IMR-90 (cell line): ENCODE results near the gene KPTN. TPM values are rescaled to one million over a fixed set of nuclear protein-coding genes. Genes with fewer than 3 reads are reported as not detected.
A peak's percentile ranks its signal among the peaks of the same experiment; 100 is the strongest.

Source experiments
- ATAC-seq: fragments of 200-7000 bp; cut with Tn5 transposase; 2 replicates; pipeline ENCODE4 v1.9.1; 2020; ENCODE audit warnings: low read depth, mild to moderate bottlenecking, moderate library complexity
- BruUV-seq: library from RNA; stranded (reverse); fragments of 400-500 nt; replicated peaks from 2 replicates; lab custom pipeline; 2021; lab: Mats Ljungman, UMichigan
- CTCF ChIA-PET: fragments of 300-600 bp; formaldehyde crosslinking; extraction: SDS; loops from one replicate; lab custom pipeline; 2021; ENCODE audit warnings: antibody characterized with exemption; lab: Yijun Ruan, JAX
- POLR2A ChIA-PET: fragments of 300-600 bp; sonication (Branson Sonifier 250); formaldehyde crosslinking; loops from one replicate; lab custom pipeline; 2022; ENCODE audit warnings: antibody characterized with exemption; ENCODE audit not compliant: unreplicated experiment; lab: Charles Lee
- DNase-seq: peaks from one replicate; pipeline ENCODE4 v3.0.0; 2013
- H2AFZ ChIP-seq: replicated peaks from 2 replicates; pipeline ENCODE3; 2013; ENCODE audit warnings: low read length, mild to moderate bottlenecking; ENCODE audit not compliant: poor library complexity
- H2AK5ac ChIP-seq: 2 replicates; pipeline ENCODE4 v1.6.1; 2013; ENCODE audit warnings: low read depth, low read length, inconsistent platforms
- H2AK9ac ChIP-seq: replicated peaks from 2 replicates; pipeline ENCODE3; 2013; ENCODE audit warnings: mild to moderate bottlenecking, low read depth, low read length, moderate library complexity; ENCODE audit not compliant: poor library complexity
- H2BK120ac ChIP-seq: 2 replicates; pipeline ENCODE4 v1.6.1; 2013; ENCODE audit warnings: low read depth, low read length, inconsistent platforms
- H2BK15ac ChIP-seq: 3 replicates; pipeline ENCODE4 v1.6.1; 2013; ENCODE audit warnings: low read depth, low read length, inconsistent platforms
- H2BK20ac ChIP-seq: 2 replicates; pipeline ENCODE4 v1.6.1; 2013; ENCODE audit warnings: low read depth, mild to moderate bottlenecking, inconsistent platforms, low read length, moderate library complexity
- H2BK5ac ChIP-seq: 2 replicates; pipeline ENCODE4 v1.6.1; 2013; ENCODE audit warnings: mild to moderate bottlenecking, low read depth, low read length, inconsistent platforms; ENCODE audit not compliant: poor library complexity, severe bottlenecking
- H3K14ac ChIP-seq: replicated peaks from 2 replicates; pipeline ENCODE4 v1.6.1; 2013; ENCODE audit warnings: low read depth, low read length, inconsistent platforms
- H3K18ac ChIP-seq: 2 replicates; pipeline ENCODE4 v1.6.1; 2013; ENCODE audit warnings: low read depth, low read length, control low read depth
- H3K23ac ChIP-seq: 2 replicates; pipeline ENCODE4 v1.6.1; 2013; ENCODE audit warnings: low read depth, low read length, inconsistent platforms
- H3K27ac ChIP-seq: 2 replicates; pipeline ENCODE4 v1.5.1; 2013; ENCODE audit warnings: mild to moderate bottlenecking, control low read depth, low read length; ENCODE audit not compliant: insufficient read depth
- H3K27me3 ChIP-seq: 2 replicates; pipeline ENCODE4 v1.6.1; 2013; ENCODE audit warnings: low read length; ENCODE audit not compliant: control insufficient read depth, insufficient read depth
- H3K36me3 ChIP-seq: 2 replicates; pipeline ENCODE4 v1.6.1; 2013; ENCODE audit warnings: low read length, mixed read lengths; ENCODE audit not compliant: control insufficient read depth, insufficient read depth
- H3K4ac ChIP-seq: 2 replicates; pipeline ENCODE4 v1.6.1; 2013; ENCODE audit warnings: low read depth, low read length, inconsistent platforms
- H3K4me1 ChIP-seq: 2 replicates; pipeline ENCODE4 v1.6.1; 2013; ENCODE audit warnings: low read length, mixed read lengths; ENCODE audit not compliant: control insufficient read depth, insufficient read depth
- H3K4me2 ChIP-seq: 2 replicates; pipeline ENCODE4 v1.6.1; 2013; ENCODE audit warnings: low read depth, mild to moderate bottlenecking, control low read depth, low read length, moderate library complexity
- H3K4me3 ChIP-seq: 2 replicates; pipeline ENCODE4 v1.5.1; 2013; ENCODE audit warnings: low read depth, mild to moderate bottlenecking, control low read depth, low read length, moderate library complexity; ENCODE audit not compliant: insufficient read depth
- H3K56ac ChIP-seq: 2 replicates; pipeline ENCODE4 v1.6.1; 2013; ENCODE audit warnings: low read length, inconsistent platforms; ENCODE audit not compliant: insufficient read depth; ENCODE audit errors: extremely low read depth
- H3K79me1 ChIP-seq, 2 experiments: 2 replicates each; pipeline ENCODE4 v1.6.1; 2013; ENCODE audit warnings: low read length in 2 of 2, inconsistent platforms in 1 of 2, low read depth in 1 of 2
- H3K9ac ChIP-seq: 2 replicates; pipeline ENCODE4 v1.6.1; 2013; ENCODE audit warnings: low read depth, low read length, control low read depth
- H3K9me1 ChIP-seq: 2 replicates; pipeline ENCODE4 v1.6.1; 2013; ENCODE audit warnings: low read length, inconsistent platforms; ENCODE audit not compliant: insufficient read depth
- H3K9me3 ChIP-seq: 2 replicates; pipeline ENCODE4 v1.6.1; 2013; ENCODE audit warnings: low read length; ENCODE audit not compliant: control insufficient read depth, insufficient read depth
- H4K20me1 ChIP-seq: 2 replicates; pipeline ENCODE4 v1.6.1; 2013; ENCODE audit warnings: low read length, inconsistent platforms; ENCODE audit not compliant: insufficient read depth
- H4K5ac ChIP-seq: 2 replicates; pipeline ENCODE4 v1.6.1; 2013; ENCODE audit warnings: mild to moderate bottlenecking, low read depth, low read length, control low read depth
- H4K8ac ChIP-seq, 2 experiments: 2 replicates each; pipeline ENCODE4 v1.6.1; 2013; ENCODE audit warnings: low read depth in 2 of 2, low read length in 2 of 2, control low read depth in 1 of 2, inconsistent platforms in 1 of 2
- H4K91ac ChIP-seq: 2 replicates; pipeline ENCODE4 v1.6.1; 2013; ENCODE audit warnings: low read depth, low read length, inconsistent platforms; ENCODE audit not compliant: insufficient read depth
- BHLHE40 ChIP-seq: fragments of 150-350 bp; IDR thresholded peaks from 2 replicates; pipeline ENCODE4 v1.6.1; 2016; ENCODE audit warnings: mild to moderate bottlenecking, low read depth, low read length
- CEBPB ChIP-seq: IDR thresholded peaks from 2 replicates; pipeline ENCODE4 v1.6.1; 2012; ENCODE audit warnings: low read depth, low read length, improper control_type of control experiment
- CHD1 ChIP-seq: IDR thresholded peaks from 2 replicates; pipeline ENCODE4 v1.6.1; 2012; ENCODE audit warnings: low read depth, low read length, improper control_type of control experiment
- ELK1 ChIP-seq: fragments of 150-350 bp; IDR thresholded peaks from 2 replicates; pipeline ENCODE4 v1.6.1; 2016; ENCODE audit warnings: low read depth, mild to moderate bottlenecking, low read length, moderate library complexity, borderline replicate concordance
- FOS ChIP-seq: fragments of 150-350 bp; IDR thresholded peaks from 2 replicates; pipeline ENCODE4 v1.6.1; 2016; ENCODE audit warnings: low read depth, low read length
- MAFK ChIP-seq: IDR thresholded peaks from 2 replicates; pipeline ENCODE4 v1.6.1; 2012; ENCODE audit warnings: low read depth, low read length, improper control_type of control experiment
- NFE2L2 ChIP-seq: fragments of 150-350 bp; IDR thresholded peaks from 2 replicates; pipeline ENCODE4 v1.6.1; 2016; ENCODE audit warnings: low read depth, mild to moderate bottlenecking, low read length
- RCOR1 ChIP-seq: IDR thresholded peaks from 2 replicates; pipeline ENCODE4 v1.6.1; 2012; ENCODE audit warnings: mild to moderate bottlenecking, low read length, improper control_type of control experiment; ENCODE audit not compliant: insufficient replicate concordance
- RFX5 ChIP-seq: IDR thresholded peaks from 2 replicates; pipeline ENCODE4 v1.8.0; 2012; ENCODE audit warnings: low read depth, mild to moderate bottlenecking, low read length, moderate library complexity
- WGBS, 2 experiments: methylation state at CpG; one replicate each; pipeline versions ENCODE4 v1.1.5 to v1.1.7; 2013; ENCODE audit warnings: missing lambda C conversion rate in 2 of 2; ENCODE audit not compliant: insufficient read length in 1 of 2; ENCODE audit errors: extremely low coverage in 2 of 2; 5-methylcytosine and 5-hydroxymethylcytosine counted together
- dilution Hi-C: fragments of 300-500 bp; cut with HindIII; formaldehyde crosslinking; loops from one replicate; pipeline ENCODE4 v1.14.3; 2018; ENCODE audit warnings: low sequenced_read_pairs; ENCODE audit not compliant: unreplicated experiment
- in situ Hi-C: fragments of 300-500 bp; cut with MboI; formaldehyde crosslinking; loops from 3 replicates; pipeline ENCODE4 v1.14.3; 2019; ENCODE audit warnings: low sequenced_read_pairs, inconsistent platforms, mixed read lengths
- intact Hi-C: fragments of 100-400 bp; cut with micrococcal nuclease; formaldehyde crosslinking; loops from 2 replicates; pipeline ENCODE4 v1.10.0; 2022
- polyA plus RNA-seq, 3 experiments: library from polyadenylated mRNA; depleted of rRNA; stranded (reverse); fragments of >200 nt; gene quantifications; 2 replicates each; pipeline ENCODE4 v1.2.3, GENCODE V29; 2012; ENCODE audit warnings: low replicate concordance in 1 of 3
- total RNA-seq: library from RNA; depleted of rRNA; stranded (reverse); fragments of >200 nt; gene quantifications from 2 replicates; pipeline ENCODE4 v1.2.3, GENCODE V29; 2012

KPTN gene
- total and polyA plus RNA-seq, 2 of the 4 experiments (the other 2 are of a cell fraction): 4.1 to 15.4 TPM

GRCh38 chr19:47483200-47483599 is 819 bp downstream of the KPTN start:
- Histone ChIP-seq H3K4me2 (peak overlapping the region; percentile 49), H3K9ac (peak overlapping the region; percentile 57; the same call in 1 of the 2 replicates)

More at GRCh38 chr19:47483200-47483599, 819 bp downstream of the KPTN start:
- 84% methylated on average over 5 of the region's 15 CpGs; no CpG with 5 or more reads in 1 of the 2 experiments for WGBS, 2 experiments
- Histone ChIP-seq H3K56ac (no peak overlapping the region), H4K5ac (peak overlapping the region; percentile 11), H3K23ac (no peak overlapping the region), H3K9me1 (no peaks in the 10 kb centered on the region), H3K9me3 (no peaks in the 10 kb centered on the region), H2BK15ac (no peak overlapping the region), H3K36me3 (peaks cover 5% of the 10 kb centered on the region; the same call in 1 of the 2 replicates), H2AK9ac (no peak overlapping the region), H3K18ac (no peak overlapping the region), H3K4me3 (no peak overlapping the region), H3K27me3 (no peaks in the 10 kb centered on the region), H2BK120ac (no peak overlapping the region), H3K14ac (0 out of 2 replicates have a peak overlapping the region, but pooled peaks have one; percentile 10), H2AK5ac (peak overlapping the region; percentile 31), H2BK20ac (no peak overlapping the region), H4K20me1 (no peaks in the 10 kb centered on the region), H4K8ac (peak overlapping the region; percentile 81 to 94), H2AFZ (peak overlapping the region; percentile 90), H2BK5ac (no peak overlapping the region), H3K27ac (no peak overlapping the region), H3K4me1 (peaks cover 2% of the 10 kb centered on the region; the same call in 1 of the 2 replicates), H3K4ac (peak overlapping the region; percentile 34), H3K79me1 (peaks cover 0 to 18% of the 10 kb centered on the region in 2 experiments; a peak in 2 of 4 replicates), H4K91ac (0 out of 2 replicates have a peak overlapping the region, but pooled peaks have one; percentile 67)
- no TSS peak for BruUV-seq
- in situ Hi-C loops (no loop called here), dilution Hi-C loops (no loop called here), intact Hi-C loops (loop anchor here (5.0 kb wide), 1 partner anchor 46 kb away; no protein-coding TSS in a partner anchor)
- DNase-seq (no peak), ATAC-seq (no peak)
- ChIA-PET POLR2A (no interaction called here), CTCF (interaction anchor here (0.8 to 2.0 kb wide), 8 partner anchors 9 to 50 kb away, joined by 3 to 12 read pairs (median 5); partner anchors contain the start of genes NAPA and SLC8A2)
- no peak for TF ChIP-seq BHLHE40
- TF ChIP-seq FOS: no peak
- no peak for TF ChIP-seq RFX5
- no peak for TF ChIP-seq ELK1
- TF ChIP-seq MAFK: no peak
- TF ChIP-seq CHD1: no peak
- no peak for TF ChIP-seq NFE2L2
- no peak for TF ChIP-seq CEBPB
- TF ChIP-seq RCOR1: no peak
